IPS DF 19.7 (cell line): ENCODE measurements around the gene RPLP2.

Experiments used
- DNase-seq: peaks from one replicate; pipeline ENCODE4 v3.0.0-alpha.2; 2013; ENCODE audit warnings: low read depth, low spot score

The RPLP2 gene

GRCh38 chr11:824292-824880 lies 14.6 kb downstream of the RPLP2 start:
- DNase-seq = no peak

GRCh38 chr11:824942-825341 lies 15.2 kb downstream of the RPLP2 start:
- DNase-seq = no peak

- no peak for DNase-seq
Measured at GRCh38 chr11:825366-826226, 15.8 kb downstream of the RPLP2 start.

GRCh38 chr11:826227-826621 lies 16.5 kb downstream of the RPLP2 start:
- no peak for DNase-seq

GRCh38 chr11:826836-827145 lies 17.0 kb downstream of the RPLP2 start:
- DNase-seq = no peak

GRCh38 chr11:827146-827896 lies 17.6 kb downstream of the RPLP2 start:
- DNase-seq = no peak

- no peak for DNase-seq
Measured at GRCh38 chr11:827897-828192, 18.1 kb downstream of the RPLP2 start, which contains the start of gene CRACR2B. CRACR2B (plus strand) TSS chr11:827919; CDS start chr11:828608, 689 bp downstream.

GRCh38 chr11:828506-829175 lies 18.9 kb downstream of the RPLP2 start:
- DNase-seq = no peak

GRCh38 chr11:829176-829846 lies 19.5 kb downstream of the RPLP2 start:
- DNase-seq = no peak

GRCh38 chr11:829847-830294 lies 20.1 kb downstream of the RPLP2 start:
- DNase-seq = no peak

- DNase-seq = no peak
Measured at GRCh38 chr11:830295-831117, 20.7 kb downstream of the RPLP2 start.

- DNase-seq = no peak
Measured at GRCh38 chr11:831118-831864, 21.5 kb downstream of the RPLP2 start.

GRCh38 chr11:831961-832528 lies 22.3 kb downstream of the RPLP2 start:
- DNase-seq = no peak

- no peak for DNase-seq
Measured at GRCh38 chr11:832529-833113, 22.9 kb downstream of the RPLP2 start, which contains the start of gene CD151. CD151 (plus strand) TSS chr11:832952; CDS start chr11:836070, 3,118 bp downstream.

- DNase-seq = no peak
Measured at GRCh38 chr11:833114-833791, 23.5 kb downstream of the RPLP2 start.

GRCh38 chr11:833849-834311 lies 24.1 kb downstream of the RPLP2 start:
- DNase-seq = no peak

GRCh38 chr11:834371-835316 lies 24.9 kb downstream of the RPLP2 start:
- no peak for DNase-seq
